ENCODE measurements around the gene KLHL8.

Gene KLHL8

DNA sequence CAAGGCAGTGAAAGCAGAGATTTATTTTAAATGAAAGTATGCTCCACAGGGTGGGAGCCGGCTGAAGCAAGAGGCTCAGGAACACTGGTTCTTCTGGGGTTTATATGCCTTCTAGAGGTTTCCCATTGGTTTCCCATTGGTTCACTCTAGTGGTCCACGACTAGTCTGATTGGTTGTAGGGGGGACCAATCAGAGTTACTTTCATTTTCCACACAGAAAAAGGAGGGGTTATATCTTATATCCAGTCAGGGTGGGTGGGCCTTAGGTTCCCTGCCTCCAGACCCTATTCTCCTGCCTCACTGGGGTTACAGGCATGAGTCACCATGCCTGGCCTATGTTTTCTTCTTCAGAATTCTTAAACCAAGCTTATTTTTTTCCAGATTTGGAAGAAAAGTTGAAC lies 101.6 kb downstream of the KLHL8 start:
- DNase-seq: no peak

DNA sequence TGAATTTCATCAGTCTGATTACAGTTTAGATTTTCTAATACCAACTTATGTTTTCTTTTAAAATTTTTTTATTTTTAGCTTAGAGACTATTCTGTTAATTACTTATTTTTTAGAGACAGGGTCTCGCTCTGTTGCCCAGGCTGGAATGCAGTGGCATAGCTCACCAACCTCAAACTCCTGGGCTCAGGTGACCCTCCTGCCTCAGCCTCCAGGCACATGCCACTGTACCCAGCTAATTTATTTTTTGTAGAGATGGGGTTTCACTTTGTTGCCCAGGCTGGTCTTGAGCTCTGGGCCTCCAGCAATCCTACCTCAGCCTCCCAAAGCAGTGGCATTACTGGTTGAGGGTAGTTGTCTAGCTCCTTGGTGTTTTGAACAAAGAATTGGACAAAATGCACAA lies 102.0 kb downstream of the KLHL8 start:
- DNase-seq: no peak

DNA sequence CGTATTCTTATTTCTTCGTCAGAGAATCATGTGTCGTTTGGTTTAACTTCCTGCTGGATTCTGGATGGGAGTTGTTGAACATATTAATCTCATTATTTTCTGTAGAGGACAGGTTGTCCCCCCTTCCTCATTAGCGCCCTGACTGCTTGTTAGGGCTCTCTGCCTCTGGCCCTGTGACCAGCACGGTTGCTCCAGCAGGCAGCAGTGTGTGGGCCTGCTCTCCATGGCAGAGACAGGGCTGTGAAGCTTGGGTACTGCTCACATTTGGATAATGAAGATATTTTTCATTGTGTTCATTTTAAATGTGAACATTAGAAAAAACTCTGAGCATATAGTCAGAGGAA lies 102.7 kb downstream of the KLHL8 start:
- DNase-seq: no peak

DNA sequence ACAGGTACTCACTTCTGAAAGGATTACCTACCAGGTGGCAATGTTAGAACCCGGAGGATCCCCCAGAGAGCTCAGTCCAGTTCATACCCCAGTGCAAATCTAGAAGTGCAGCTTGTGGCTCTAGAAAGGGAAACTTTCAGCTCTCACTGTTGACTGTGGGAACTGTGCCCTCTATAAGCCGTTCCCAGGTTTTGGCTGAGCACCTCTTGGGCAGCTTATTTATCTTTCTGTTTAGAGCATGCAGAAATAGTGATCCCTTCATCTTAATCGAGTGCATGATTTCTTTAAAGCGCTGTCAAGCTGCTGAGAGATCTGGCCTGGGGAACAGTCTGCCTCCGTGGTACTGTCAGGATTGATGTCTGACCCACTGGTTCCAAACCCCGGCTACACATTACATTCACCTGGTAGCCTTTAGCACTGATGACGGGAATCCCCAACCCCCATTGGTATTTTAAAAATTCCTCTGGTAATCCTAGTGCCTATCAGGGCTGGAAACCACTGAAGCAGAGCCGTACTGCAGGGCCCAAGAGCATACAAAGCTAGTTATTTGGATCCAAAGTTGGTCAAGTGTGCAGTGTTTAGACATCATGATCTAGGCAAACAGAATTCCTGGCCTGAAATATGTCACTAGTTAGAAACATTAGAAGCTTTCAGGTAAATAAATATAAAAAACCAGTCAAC lies 103.2 kb downstream of the KLHL8 start:
- no peak for DNase-seq

DNA sequence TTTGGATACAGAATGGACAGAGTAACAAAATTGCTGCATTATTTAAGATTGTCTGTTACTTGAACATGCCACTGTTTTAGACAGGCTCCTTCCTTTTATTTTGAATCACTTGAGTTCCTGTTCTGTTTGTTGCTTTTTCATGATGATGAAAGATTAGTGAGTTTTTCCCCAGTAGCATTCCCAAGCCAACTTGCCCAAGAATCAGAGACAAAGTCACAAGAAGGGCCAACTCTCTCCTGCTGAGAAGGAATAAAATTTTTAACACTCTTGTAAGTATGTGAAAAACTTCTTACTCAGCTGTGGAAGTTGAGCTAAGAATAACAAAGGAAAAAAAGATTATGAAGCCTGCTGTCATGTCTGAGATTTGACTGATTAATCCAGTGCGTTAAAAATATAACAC lies 104.2 kb downstream of the KLHL8 start:
- no peak for DNase-seq

DNA sequence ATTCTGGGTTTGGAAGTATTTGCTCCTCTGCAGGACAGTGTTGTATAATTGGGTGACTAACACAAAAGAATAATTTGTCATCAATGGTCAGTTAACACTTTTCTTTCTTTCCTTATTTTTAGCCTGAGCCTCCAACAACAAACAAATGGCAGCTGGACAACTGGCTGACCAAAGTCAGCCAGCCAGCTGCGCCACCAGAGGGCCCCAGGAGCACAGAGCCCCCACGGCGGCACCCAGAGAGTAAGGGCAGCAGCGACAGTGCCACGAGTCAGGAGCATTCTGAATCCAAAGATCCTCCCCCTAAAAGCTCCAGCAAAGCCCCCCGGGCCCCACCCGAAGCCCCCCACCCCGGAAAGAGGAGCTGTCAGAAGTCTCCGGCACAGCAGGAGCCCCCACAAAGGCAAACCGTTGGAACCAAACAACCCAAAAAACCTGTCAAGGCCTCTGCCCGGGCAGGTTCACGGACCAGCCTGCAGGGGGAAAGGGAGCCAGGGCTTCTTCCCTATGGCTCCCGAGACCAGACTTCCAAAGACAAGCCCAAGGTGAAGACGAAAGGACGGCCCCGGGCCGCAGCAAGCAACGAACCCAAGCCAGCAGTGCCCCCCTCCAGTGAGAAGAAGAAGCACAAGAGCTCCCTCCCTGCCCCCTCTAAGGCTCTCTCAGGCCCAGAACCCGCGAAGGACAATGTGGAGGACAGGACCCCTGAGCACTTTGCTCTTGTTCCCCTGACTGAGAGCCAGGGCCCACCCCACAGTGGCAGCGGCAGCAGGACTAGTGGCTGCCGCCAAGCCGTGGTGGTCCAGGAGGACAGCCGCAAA lies 106.0 kb downstream of the KLHL8 start:
- no peak for DNase-seq

DNA sequence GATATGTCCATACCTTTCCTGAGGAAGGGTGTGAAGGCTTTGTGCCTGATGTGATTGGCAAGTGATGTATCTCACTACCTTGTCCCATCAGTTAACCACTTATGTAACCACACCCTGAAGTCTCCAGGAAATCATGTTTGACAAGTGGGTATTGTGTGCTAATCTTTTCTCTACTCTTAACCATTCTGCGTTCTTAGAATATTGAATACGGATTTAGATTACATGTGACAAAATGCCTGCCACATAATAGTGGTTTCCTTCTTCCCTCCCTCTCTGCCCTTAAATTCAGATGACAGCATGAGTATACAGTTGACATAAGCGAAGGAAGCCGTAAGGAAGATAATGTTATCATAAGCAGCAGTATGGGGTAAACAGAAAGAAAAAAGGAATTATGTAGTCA lies 108.4 kb downstream of the KLHL8 start:
- no peak for DNase-seq

Data from activated CD4-positive, alpha-beta T cell treated with anti-CD3 and anti-CD28 coated beads for 48 hours (primary cell).